Suppressor macrophage treated with lipopolysaccharide for 1 hour (primary cell): Measurements from ENCODE around the gene TECPR2.

ENCODE experiments used
- DNase-seq, 3 donors: peaks; one replicate each; pipeline ENCODE4 v3.0.0-alpha.2; 2020 to 2022

TECPR2 gene

DNA sequence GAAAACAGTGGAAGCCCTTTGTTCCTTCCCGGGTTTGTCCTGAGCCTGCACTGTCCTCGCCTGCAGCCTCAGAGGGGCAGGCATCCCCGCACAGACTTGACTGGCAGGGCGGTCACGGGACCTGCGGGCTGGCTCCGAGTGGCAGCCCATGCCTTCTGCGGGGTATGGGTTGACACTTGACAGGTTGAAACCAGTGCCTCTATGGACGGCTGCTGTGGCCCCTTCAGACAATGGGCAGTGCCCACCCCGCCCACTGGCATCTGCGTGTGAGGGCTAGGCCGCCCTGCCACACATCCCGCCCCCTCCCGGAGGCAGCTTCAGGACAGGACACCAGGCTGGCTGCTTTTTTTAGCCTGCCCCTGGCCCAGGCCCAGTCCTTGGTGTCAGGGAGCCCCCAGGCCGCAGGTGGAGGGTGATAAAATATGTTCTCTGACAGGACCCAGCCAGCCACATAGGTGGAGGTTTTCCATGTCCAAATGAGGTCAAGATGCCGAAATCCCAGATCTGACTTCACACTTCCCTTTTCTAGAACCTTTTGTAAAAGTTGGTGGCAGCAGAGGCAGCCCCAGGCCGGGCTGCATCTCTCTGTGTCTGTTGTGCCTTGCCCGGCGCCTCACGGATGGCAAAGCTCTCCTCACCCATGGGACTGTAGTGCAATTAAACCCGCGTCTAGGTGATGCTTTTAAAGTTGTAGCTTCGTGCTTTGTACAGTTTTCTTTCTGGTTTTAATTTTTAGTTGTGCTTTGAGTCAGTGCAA is 136.8 kb downstream of the TECPR2 start:
- peak; percentile 30 to 51 (median 32) for DNase-seq

DNA sequence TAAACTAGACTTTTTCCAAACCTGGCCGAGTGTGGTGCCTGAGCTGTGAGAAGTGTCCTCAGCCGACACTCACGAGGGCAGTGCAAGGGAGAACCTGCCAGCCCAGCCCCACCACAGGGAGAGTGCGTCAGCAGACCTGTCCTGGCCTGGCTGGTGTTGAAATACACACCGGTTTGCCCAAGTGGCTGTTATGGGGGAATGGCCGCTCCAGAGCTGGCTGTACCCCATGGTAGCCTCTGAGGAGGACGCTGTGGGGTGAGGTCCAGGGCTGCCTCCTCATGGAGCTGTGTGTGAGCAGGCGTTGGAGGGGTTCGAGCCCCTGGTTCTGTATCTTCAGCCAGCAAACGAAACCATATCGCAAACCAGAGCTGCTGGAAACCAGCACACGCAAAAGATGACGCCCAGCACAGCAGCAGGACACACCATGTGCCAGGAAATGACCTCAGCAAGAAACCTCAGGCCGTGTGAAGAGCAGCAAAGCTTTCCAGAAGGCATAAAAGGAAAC is 137.5 kb downstream of the TECPR2 start:
- DNase-seq = peak; percentile 78 to 88 (median 82)

DNA sequence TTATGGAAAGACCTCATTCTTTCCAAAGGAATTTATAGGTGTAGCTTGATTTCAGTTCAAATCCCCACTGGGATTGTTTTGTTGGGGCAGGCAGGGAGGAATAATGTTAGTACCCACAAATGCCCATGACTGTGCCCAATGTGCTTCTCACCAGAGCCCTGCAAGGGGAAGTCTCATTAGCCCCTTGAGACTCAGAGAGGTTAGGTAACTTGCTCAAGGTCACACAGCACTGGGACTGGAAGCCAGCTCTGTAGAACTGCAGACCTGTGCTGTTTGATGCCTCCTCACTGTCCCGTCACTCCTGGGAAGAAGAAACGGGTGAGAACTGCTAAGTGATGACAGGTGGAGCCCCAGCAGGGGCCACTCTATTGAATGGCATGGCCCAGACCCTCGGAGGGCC is 138.0 kb downstream of the TECPR2 start:
- DNase-seq = peak in 1 of 3 donors; percentile 36

DNA sequence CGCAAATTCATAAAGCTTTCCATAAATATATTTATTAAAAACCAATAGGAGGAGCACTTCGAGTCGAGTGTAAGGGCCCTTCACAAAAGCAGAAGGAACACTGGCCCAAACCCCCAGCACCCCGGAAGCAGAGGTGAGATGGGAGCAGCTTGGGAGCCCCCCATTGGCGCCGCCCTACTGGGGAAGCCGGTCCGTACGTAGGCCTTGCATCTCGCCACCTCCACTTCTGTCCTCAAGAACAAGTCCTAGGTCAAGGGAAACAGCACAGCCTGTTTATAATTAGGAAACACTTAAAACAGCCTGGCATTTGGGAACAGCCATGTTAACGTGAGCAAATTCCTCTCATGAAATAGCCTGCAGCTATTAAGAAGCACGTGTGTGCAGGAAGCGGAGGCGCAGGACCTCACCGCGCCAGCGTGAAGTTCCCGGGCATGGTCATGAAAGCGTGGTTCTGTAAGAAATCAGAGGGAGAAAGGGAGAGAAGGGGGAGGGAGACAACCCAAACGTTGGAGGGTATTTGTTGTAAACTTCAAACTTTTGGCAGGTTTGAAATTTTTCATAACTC is 139.1 kb downstream of the TECPR2 start:
- DNase-seq = no peak

DNA sequence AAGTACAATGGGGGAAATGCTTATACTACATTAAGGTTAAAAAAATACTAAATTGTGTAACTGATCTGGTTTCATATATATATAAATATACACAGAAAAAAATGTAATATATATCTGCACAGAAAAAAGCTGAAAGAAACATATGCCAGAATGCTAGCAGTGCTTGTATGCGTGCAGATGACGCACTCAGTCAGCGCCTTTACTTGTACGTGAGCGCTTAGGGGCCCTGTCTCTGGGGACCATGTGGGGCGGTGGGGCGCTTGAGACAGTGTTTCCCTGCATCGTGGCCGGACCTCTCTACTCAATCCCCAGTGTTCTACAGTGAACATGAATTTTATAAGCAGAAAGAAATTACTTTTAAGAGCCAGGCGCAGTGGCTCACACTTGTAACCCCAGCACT is 139.8 kb downstream of the TECPR2 start:
- DNase-seq = no peak

DNA sequence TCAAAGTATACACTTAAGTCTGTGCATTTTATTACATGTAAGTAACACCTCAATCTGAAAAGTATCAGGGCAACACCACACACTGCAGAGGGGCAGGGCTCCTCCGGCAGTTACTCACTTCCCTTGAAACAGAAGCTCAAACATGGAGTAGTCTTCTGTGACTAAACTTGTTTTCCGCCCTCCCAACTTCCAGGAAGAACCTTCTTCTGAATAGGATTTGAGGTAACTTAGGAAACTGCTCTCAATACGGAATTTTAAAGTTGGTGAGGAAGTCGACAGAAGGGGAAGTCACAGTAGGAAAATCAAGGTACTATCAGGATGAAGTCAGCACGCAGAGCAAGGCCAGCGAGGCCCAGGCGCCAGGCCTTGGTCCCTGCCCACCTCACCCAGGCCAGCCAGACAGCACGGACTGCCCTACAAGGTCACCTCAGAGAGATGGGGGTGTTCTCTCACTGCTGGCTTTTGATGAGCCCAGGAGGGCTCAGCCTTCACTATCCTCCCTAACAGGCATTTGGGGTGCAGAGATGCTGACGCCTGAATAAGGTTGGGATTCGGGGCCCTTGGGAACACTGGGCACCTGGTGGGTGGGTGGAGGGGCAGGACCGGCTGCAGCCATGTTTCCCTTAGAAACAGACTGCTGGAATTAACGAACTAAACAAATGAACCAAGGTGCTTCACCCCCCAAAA is 141.0 kb downstream of the TECPR2 start:
- peak in 2 of 3 donors; percentile 30 to 64 for DNase-seq

DNA sequence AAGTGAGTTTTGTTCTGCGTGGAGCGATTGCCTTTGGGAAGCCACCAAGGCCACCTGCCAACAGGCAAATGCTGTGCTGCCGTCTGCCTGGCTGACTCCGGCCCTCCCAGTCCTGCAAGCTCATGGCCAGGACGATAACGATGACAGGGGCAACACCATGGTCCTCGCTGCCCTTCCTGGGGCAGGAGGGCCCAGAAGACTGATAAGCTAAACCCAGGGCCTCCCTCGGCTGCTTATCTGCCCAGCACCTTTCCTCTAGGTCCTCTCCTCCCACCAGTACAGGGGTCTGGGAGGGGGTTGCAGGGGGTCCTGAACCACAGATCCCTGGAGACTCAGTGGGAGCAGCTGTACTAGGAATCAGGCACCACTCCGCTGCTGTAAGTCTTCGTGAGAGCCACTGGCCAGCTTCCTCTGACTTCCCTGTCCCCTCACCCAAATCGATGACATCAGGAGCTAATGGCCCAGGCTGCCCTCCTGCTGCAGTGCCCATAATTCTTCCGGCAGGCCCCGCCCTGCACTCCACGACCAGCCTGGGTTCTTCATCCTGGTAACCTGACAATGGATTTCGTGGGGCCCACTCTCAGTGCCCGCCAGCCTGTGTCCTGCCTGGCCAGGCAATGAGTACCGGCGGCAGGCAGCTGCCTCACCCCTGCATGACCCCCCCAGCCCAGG is 141.7 kb downstream of the TECPR2 start:
- DNase-seq = no peak

DNA sequence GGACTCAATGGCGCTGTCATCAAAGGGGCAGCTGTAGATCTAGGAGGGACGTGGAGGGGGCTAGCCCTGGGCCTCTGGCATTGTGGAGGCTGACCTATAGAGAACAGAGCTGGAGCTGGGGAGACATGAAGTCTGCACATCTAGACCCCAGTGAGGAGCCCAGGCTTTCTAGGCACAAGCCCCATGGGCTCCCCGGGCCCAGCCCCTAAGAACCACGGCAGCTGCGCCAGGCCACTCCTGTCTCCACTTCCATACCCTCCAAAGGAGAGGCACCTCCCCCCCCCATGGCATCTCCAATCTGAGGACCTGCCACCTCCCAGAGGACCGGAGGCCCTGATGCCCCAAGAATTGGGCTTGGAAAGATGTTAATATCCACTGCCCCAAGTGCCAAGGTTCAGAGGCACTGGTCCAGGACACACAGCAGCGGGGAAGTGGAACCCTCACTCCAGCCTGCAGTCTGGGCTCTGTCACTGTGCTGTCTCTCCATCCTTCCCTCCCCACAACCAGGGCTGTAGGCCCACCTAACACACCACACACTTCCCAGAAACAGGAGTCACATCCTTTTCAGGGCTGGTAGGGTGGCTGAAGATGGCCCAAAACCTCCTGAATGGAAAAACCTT is 142.4 kb downstream of the TECPR2 start:
- no peak for DNase-seq

DNA sequence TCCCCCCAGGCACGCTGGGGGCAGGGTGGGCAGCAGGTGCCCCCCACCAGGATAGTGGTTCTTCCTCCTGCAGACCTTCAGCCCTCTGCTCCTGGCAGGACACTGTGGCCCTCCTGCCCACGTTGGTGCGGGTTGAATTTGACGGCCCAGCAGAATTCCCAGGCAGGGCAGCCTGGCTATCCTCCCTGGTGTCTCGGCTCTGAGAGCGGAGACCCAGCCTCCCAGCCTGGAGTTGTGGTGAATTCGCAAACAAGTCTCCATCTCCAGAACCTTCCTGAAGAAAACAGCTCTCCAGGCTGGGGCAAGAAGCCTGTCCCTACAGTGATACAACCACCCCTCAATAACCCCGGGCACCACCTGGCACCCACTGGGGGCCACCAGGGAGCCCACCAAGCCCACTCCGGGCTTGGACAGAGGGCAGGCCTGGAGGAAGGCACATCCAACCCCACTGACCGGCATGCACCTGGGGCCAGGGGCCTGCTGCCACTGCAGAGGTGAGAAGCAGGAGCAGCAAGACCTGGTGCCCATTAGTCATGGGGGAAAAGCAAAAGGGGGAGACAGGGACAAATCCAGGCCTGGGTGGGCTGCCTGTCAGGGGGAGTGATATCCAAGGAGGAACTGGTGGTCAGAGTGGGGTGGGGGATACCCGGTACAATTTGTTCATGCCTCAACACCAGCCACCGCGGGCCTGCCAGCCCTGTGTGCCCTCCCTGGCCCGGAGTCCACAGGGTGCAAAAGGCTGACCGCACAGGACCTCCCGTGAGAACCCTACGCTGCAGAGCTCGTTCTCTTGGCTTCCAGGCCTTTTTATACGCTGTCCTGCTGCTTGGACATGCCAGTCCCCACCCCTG is 143.3 kb downstream of the TECPR2 start:
- DNase-seq = no peak

DNA sequence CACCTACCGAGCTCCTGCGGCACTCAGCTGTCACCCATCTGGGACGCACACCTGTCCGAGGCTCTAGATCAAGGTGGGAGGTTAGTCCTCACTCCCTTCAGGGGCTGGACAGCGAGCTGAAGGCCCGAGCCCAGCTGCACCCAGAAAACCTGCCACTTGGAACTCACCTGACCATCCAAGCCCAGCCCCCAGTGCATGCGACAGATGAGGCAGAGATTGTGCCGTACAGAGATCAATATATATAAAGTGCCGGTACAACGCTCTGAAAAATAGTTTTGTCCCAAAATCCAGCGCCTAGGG is 143.8 kb downstream of the TECPR2 start:
- DNase-seq = no peak

DNA sequence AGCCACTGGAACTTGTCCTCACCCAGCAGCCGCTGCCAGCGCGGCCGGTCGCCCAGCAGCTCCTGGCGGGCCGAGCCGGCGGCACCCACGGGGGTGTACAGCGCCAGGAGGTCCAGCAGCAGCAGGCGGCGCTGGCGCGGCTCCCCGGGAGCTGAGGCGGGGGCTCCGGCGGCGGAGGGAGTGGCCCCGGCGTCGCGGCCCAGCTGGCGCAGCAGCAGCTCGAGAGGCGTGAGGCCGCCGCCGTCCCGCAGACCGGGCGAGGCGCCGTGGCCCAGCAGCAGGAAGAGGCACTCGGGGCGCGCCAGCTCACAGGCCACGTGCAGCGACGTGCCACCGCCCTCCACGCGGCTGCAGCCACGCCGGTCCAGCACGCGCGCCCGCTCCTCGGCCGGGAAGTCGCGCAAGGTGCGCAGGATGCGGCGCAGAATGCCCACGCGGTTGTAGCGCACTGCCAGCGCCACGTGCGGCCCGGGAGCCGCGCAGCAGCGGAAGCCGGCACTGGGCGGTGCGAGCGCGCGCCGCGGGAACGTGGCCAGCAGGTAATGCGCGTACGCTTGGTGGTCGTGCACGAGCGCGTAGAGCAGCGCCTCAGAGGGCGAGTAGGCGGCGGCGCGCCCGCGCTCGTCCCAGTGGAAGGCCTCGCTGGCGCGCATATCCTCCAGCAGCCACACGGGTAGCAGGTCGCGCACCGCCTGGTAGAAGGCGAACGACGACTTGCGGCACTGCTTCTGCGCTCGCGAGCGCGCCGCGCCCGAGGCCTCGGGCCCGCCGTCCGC is 144.5 kb downstream of the TECPR2 start:
- no peak for DNase-seq

DNA sequence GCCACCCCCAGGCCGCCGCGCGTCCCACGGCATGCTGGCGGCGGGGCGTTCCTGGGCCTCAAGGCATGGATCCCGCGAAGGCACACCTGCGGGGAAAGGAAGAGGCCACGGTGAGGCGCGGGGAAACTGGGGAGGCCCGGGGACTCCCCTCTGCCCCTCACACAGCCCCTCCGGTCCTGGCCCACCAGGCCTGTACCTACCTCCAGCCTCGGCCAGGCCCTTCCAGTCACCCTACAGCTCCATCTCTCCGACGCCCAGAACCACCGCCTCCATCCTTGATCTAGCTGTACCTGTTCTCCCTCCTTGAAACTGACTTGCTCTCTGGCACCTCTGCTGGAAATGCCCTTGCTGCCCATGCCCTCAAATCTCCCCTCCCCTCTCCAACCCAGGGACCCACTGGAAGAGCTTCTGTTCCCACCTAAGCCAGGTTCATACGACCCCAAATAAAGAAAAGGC is 145.1 kb downstream of the TECPR2 start:
- no peak for DNase-seq

DNA sequence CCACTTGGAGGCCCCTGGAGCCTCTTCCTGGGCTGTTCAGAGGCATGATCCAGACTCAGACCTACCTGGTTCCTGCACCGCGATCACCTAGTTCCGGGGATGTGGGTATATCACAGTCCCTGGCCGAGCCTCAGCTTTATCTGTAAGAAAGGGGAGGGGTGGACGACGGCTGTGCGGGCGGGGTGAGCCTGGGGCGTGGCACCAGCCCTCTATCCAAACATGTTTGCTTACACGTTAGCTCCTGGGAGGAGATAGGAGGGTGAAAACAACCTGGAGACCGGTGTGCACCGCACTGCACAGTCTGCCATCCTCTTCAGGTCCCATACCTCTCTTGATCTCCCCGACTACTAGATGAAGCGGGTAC is 145.7 kb downstream of the TECPR2 start:
- no peak for DNase-seq

DNA sequence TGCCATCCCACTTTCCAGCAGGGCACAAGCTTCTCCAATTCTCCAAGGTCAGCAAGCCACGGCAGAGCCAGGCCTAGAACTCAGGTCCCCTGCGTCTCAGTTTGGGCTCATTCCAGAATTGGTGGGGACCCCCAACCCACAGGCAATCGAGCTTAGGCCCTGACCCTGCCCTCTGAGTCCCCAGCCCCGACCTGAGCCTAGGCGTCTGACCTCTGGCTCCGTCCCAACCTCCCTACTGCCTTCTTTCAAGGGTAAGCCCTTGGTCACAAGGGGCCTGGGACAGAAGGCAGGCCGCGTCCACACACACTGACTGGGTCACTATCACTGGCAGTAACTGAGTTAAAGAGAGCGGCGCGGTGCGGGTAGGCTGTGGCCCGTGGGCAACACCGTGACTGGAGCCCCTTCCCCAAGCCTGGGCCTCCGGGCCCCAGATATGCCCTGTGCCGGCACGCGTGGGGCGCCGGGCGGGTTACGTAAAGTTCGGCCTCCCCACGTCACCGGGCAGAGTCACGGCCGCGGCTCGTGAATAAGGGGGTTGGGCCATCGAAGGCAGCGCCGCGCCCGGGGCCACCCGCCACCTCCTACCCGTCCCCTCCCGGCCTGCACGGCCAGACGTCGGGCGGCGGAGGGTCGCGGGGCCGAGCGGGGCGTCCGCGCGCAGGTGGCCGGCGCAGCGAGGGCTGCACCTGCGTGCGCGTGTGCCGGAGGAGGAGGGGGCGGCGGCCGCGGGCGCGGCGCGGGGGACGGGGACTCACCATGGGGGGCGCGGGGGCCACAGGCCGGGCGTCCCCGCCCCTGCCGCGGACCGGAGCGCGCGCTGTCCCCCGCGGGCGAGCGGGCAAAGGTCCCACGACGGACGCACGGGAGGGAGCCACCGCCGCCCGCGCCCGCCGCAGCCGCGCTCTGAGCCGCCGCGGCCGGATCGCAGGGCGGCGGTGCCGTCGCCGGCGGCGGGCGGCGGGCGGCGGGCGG is 146.3 kb downstream of the TECPR2 start:
- peak; percentile 75 to 83 (median 80) for DNase-seq

DNA sequence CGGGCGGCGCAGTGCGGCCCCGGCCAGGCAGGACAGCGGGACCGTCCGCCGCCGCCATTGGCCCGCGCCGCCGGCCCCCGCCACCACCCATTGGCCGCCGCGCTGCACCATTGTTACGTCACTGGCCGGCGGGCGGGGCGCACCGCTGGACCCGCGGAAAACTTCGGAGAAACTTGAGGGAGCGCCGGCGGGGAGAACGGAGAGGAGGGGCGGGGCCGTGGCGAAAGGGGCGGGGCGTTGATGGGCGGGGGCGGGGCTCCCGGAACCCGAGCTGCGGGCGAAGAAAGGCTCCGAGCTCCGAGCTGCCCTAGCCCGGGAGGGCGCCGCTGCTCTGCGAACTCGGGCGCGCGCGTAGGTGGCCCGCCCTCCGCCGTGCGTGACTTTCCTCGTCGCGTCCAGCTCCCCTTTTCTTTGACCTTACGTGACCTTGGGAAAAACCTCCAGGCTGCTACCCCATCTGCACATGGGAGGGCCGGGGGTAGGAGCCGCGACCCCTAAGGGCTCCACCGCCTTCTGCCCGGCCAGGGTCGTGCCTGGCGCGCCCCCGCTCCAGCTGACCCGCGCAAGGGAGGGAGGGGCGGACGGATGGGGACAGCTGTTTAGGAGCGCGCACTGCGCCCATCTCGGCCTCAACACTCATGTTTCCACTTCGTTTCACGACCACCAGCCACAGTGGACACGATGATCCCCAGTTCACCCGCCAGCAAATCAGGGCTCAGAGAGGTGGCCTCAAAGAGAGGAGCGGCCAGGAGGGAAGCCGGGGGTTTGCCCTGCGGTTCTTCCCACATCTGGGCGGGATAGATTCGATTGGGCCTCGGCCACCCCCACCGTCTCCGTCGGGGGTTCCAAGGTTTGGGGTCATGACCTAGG is 147.2 kb downstream of the TECPR2 start, which contains the start of gene ANKRD9:
Gene ANKRD9 (minus strand): TSS at position 31 of the 870 bp plus-strand sequence. CDS start 1,887 bp downstream, outside the sequence.
- DNase-seq = peak; percentile 98 to 99 (median 99)

DNA sequence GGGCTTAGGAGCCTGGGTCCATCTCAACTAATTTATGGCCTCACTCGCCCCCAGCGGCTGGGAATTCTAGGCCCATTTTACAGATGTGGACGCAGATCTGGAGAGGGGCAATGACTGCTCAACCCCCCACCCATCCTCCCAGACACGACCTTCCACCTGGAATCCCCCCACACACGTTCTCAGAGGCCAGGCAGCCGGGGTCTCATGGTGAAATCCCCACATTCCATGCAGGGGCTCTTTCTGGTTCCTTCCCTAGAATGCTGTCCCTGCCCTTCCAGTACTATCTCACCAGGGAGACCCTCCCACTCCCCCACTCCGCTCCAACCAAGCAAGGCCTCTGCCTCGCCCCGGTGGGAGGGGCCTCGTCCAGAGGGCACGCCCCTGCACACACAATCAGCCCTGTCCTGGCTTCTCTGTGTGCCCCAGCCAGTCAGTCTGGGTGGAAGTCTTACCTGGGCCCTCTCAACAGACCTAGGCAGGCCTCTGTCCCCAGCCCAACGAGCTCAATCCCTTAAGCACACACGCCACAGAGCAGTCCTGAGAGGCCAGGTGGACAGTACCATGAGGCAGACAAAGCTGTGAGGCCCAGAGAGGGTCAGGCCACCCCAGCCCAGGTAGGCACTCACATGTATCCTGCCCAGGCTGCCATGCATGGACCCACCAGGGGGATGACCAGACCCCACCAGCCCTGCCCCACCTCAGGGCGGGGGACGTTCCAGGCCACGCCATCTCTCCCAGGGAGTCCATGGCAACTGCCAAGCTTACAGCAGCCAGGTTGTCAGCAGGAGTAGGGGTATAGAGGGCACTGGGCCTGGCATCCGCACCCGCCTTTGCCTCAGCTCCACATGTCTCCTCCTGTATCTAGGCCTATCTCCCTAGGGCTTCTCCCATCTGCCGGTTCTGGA is 148.1 kb downstream of the TECPR2 start:
- DNase-seq = peak in 2 of 3 donors; percentile 18 to 55

DNA sequence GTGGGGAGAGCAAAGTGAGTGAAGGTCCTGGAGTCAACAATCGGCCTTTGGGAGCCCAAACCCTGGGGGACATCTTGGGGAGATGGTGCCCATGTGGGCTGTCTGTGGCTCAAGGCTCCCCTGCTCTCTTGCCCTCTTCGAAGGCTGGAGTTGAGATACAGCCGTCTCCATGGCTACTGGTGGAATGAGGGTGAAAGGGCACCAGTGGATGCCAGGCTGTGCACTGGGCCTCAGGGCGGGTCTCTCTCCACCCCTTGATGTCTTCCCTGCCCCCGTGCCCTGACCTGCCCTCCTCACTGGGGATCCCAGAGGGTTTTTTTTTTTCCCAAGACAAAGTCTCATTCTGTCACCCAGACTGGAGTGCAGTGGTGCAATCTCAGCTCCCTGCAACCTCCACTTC is 148.8 kb downstream of the TECPR2 start:
- DNase-seq = no peak
